ENCODE measurements around the gene PARP15.
A peak's percentile ranks its signal among the peaks of the same experiment; 100 is the strongest.

PARP15 gene

GRCh38 chr3:122568755-122569154 lies 8.7 kb upstream of the PARP15 start:
- H3K9ac ChIP-seq (ENCODE audit: low read length), result no peak overlapping the region
- no peak overlapping the region for H3K4me3 ChIP-seq (ENCODE audit: insufficient read depth, low read length, poor library complexity, severe bottlenecking)
- H3K36me3 ChIP-seq (ENCODE audit: low read length), result no peaks in the 10 kb centered on the region
- TF ChIP-seq, protein P1, sequence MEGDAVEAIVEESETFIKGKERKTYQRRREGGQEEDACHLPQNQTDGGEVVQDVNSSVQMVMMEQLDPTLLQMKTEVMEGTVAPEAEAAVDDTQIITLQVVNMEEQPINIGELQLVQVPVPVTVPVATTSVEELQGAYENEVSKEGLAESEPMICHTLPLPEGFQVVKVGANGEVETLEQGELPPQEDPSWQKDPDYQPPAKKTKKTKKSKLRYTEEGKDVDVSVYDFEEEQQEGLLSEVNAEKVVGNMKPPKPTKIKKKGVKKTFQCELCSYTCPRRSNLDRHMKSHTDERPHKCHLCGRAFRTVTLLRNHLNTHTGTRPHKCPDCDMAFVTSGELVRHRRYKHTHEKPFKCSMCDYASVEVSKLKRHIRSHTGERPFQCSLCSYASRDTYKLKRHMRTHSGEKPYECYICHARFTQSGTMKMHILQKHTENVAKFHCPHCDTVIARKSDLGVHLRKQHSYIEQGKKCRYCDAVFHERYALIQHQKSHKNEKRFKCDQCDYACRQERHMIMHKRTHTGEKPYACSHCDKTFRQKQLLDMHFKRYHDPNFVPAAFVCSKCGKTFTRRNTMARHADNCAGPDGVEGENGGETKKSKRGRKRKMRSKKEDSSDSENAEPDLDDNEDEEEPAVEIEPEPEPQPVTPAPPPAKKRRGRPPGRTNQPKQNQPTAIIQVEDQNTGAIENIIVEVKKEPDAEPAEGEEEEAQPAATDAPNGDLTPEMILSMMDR (IDR thresholded peaks at IDR 0.05; ENCODE audit: insufficient read depth, low read length, poor library complexity, severe bottlenecking), result no peak
- TF ChIP-seq EZH2phosphoT487 (conservative IDR thresholded peaks at IDR 0.05; ENCODE audit: low read length), result no peak
- no peaks in the 10 kb centered on the region for H3K27me3 ChIP-seq (ENCODE audit: low read length)
- no peak overlapping the region for H2AFZ ChIP-seq (ENCODE audit: low read depth, low read length, severe bottlenecking)
- H3K9me3 ChIP-seq (ENCODE audit: insufficient read depth, low read length), result no peaks in the 10 kb centered on the region
- no peak overlapping the region for H3K27ac ChIP-seq (ENCODE audit: low read depth, low read length)
- H3K79me2 ChIP-seq (ENCODE audit: insufficient read depth, low read length), result no peaks in the 10 kb centered on the region
- H3K4me2 ChIP-seq (ENCODE audit: low read depth, low read length, poor library complexity, severe bottlenecking), result no peak overlapping the region
- H3F3A ChIP-seq (ENCODE audit: insufficient read depth), result no peaks in the 10 kb centered on the region
- H3K9me2 ChIP-seq (replicated peaks; ENCODE audit: insufficient read depth, low read length), result no peaks in the 10 kb centered on the region
- no peaks in the 10 kb centered on the region for H4K20me1 ChIP-seq (ENCODE audit: low read depth, low read length)

- Histone ChIP-seq H3K4me2 (ENCODE audit: low read depth, low read length, poor library complexity, severe bottlenecking) (no peak overlapping the region), H3K27ac (ENCODE audit: low read depth, low read length) (no peak overlapping the region)
- TF ChIP-seq EZH2phosphoT487 (conservative IDR thresholded peaks at IDR 0.05; ENCODE audit: low read length), result no peak
- TF ChIP-seq, protein P1 (IDR thresholded peaks at IDR 0.05; ENCODE audit: insufficient read depth, low read length, poor library complexity, severe bottlenecking), result no peak
Measured at GRCh38 chr3:122572940-122573412, 4.5 kb upstream of the PARP15 start.

DNA sequence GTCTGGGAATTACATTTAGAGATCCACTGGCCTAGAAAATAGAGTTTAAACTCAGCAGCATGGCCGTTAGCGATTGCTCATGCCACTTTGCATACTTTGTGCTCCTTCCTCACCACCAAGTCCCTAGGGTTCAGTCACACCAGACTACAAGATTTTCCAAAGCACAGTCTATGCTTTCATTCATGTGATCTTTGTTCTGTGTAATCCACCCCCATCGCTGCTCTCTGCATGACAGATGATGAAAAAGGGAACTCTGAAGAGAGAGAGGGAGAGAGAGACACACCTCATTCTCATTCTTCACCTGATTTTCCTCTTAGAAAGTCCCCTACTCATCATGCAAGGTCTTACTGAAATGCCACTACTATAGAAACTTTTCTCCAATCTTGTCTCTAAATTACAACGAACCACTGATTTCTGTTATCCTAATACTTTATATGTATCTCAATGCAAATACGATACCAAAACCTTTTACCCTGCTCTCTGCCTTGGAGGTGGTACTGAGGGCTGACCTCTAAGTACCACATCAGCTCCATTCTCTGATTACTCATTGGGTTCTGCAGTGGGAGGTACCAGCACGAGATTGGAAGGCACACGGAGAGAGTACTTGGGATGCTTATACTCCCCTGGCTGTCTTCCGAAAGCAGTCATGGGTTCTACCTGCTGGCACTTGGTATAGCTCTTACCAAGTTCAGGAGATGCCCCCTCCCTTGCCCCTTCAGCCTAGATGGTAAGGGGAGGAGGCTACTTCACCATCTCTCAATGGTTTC lies 1.1 kb upstream of the PARP15 start:
- H3F3A ChIP-seq (ENCODE audit: insufficient read depth), result no peaks in the 10 kb centered on the region
- no peak for TF ChIP-seq EZH2phosphoT487 (conservative IDR thresholded peaks at IDR 0.05; ENCODE audit: low read length)
- TF ChIP-seq, protein P1 (IDR thresholded peaks at IDR 0.05; ENCODE audit: insufficient read depth, low read length, poor library complexity, severe bottlenecking), result no peak
- H4K20me1 ChIP-seq (ENCODE audit: low read depth, low read length), result no peaks in the 10 kb centered on the region
- H3K9ac ChIP-seq (ENCODE audit: low read length), result no peak overlapping the region
- no peaks in the 10 kb centered on the region for H3K36me3 ChIP-seq (ENCODE audit: low read length)
- no peaks in the 10 kb centered on the region for H3K79me2 ChIP-seq (ENCODE audit: insufficient read depth, low read length)
- H3K9me3 ChIP-seq (ENCODE audit: insufficient read depth, low read length), result 0 out of 2 replicates have a peak, but pooled peaks cover 1% of the 10 kb centered on the region
- no peak overlapping the region for H2AFZ ChIP-seq (ENCODE audit: low read depth, low read length, severe bottlenecking)
- no peak overlapping the region for H3K4me3 ChIP-seq (ENCODE audit: insufficient read depth, low read length, poor library complexity, severe bottlenecking)
- H3K27ac ChIP-seq (ENCODE audit: low read depth, low read length), result no peak overlapping the region
- no peaks in the 10 kb centered on the region for H3K9me2 ChIP-seq (replicated peaks; ENCODE audit: insufficient read depth, low read length)
- H3K27me3 ChIP-seq (ENCODE audit: low read length), result no peaks in the 10 kb centered on the region
- peak overlapping the region; percentile 8 for H3K4me2 ChIP-seq (ENCODE audit: low read depth, low read length, poor library complexity, severe bottlenecking)

More at GRCh38 chr3:122572940-122573412, 4.5 kb upstream of the PARP15 start:
- Histone ChIP-seq H3K9me2 (replicated peaks; ENCODE audit: insufficient read depth, low read length) (no peaks in the 10 kb centered on the region), H3K36me3 (ENCODE audit: low read length) (no peaks in the 10 kb centered on the region), H2AFZ (ENCODE audit: low read depth, low read length, severe bottlenecking) (no peak overlapping the region), H3K9me3 (ENCODE audit: insufficient read depth, low read length) (no peaks in the 10 kb centered on the region), H4K20me1 (ENCODE audit: low read depth, low read length) (no peaks in the 10 kb centered on the region), H3K9ac (ENCODE audit: low read length) (no peak overlapping the region), H3F3A (ENCODE audit: insufficient read depth) (no peaks in the 10 kb centered on the region), H3K4me3 (ENCODE audit: insufficient read depth, low read length, poor library complexity, severe bottlenecking) (no peak overlapping the region), H3K27me3 (ENCODE audit: low read length) (no peaks in the 10 kb centered on the region), H3K79me2 (ENCODE audit: insufficient read depth, low read length) (no peaks in the 10 kb centered on the region)

Measured in SU-DHL-6 (cell line).